GM18870 (cell line): ENCODE results near the gene LTBP1.
A peak's percentile ranks its signal among the peaks of the same experiment; 100 is the strongest.

Source experiments
- ATAC-seq: cut with Tn5 transposase; IDR thresholded peaks from one replicate; pipeline ENCODE4 v1.9.1; 2021; ENCODE audit warnings: moderate library complexity; ENCODE audit not compliant: unreplicated experiment

LTBP1 gene

DNA sequence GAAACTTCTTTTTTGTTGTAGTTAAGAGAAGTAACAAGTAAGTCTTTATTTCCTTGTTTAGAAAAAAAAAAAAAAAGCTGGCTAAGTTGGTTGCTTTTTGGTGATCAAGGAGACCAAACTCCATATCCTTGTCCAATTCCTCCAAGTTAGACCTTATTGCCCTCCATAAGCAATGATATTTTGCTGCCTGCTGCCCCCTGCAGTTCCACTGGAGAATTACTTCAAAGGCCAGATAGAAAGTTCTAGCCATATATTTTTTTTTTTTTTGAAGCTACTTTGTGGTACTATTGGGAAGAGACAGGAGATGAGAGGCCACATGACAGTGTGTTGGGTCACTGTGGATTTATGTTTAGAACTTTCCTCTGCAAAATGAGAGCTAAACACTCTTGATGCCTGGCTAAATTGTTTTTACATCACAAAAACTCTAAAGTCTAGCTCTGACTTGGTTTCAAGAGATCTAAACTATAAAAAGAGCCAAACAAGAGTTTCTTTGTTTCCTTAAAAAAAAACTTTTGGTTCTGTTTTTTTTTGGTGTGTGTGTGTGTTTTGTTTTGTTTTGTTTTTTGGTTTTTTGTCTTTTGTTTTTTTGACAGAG, 449.0 kb downstream of the LTBP1 start:
- peak; percentile 55 for ATAC-seq

DNA sequence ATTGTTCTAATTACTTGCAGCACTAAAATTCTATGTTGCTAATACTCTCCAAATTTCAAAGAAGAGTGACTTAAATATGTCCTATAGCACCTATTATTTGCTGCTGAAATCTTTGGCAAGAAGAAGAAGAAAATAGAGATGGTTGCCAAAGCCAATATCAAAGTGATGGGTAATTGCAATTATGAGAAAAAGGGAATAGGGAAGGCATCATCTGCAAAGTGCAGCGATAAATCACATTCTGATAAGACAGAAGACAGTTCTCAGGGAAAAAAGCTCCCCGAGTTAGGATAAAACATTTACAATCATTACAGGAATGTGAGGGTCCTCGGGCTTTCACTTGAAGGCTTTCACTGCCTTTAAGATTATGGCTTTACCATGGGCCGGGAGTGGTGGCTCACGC, 457.6 kb downstream of the LTBP1 start:
- ATAC-seq = no peak

DNA sequence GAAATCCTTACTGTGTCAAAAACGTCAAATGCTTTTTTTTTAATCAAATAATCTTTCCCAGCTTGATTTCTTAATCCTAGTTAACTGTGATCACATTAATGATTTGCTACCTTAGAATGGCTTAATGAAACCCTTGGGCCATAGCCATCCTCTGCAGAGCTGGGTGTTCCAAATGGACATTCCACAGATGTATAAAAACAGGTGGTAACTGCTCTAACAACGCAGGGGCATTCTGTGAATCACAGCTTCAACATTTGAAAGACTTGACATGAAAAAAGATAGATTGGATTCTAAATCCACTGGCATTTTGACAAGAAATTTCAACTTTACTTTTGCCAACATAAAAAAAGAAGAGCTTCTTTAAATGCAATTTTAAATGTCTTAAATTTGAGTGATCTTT, 459.9 kb downstream of the LTBP1 start:
- ATAC-seq = no peak

DNA sequence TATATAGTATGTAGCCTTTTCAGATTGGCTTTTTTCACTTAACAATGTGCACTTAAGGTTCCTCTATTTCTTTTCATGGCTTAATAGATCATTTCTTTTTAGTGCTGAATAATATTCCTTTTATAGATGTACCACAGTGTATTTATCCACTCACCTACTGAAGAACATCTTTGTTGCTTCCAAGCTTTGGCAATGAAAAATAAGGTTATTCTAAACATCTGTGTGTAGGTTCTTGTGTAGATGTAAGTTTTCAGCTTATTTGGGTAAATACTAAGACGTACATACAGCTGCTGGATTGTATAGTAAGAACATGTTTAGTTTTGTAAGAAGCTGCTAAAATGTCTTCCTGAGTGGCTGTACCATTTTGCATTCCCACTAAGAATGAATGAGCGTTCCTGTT, 461.4 kb downstream of the LTBP1 start:
- ATAC-seq = no peak

DNA sequence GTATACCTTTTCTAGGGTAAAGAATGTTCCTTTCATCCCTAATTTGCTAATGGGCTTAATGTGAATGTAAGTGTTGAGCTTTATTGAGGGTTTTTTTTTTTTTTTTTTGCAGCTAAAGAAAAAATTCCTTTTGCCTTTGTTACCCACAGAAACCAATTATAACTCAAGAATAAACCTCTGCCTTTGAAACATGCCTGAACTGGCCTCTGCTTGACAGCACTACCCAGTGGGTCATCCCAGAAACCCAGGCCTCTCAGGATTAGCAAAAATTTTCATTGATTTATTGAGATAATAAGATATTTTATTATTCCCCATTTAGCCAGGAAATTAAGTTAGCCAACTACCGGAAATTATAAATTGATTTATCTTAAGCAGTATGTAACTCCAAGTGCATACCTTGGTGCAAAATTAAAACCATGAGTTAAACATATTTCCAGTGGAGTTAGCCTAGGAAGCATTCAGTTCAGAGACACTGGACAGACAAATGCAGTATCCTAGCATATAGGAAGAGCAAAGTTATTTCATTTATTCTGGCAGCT, 462.7 kb downstream of the LTBP1 start:
- no peak for ATAC-seq

DNA sequence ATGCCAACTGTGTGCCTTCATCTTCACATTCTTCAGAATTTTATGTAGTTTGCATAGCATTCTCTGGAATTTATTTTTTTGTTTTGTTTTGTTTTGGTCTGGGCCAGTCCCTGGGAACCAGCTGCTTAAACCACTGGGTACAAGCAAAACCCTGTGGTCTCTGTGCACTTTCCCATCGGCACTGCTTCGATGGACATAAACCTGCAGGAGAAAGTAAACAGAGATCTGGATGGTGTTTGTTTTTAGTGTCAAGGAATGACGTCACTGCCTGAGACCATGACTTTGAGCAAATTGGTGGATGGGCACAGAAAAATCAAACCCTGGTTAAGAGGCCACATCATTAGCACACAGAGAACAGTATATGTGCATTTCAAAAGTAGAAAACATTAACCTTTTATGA, 465.0 kb downstream of the LTBP1 start:
- no peak for ATAC-seq

DNA sequence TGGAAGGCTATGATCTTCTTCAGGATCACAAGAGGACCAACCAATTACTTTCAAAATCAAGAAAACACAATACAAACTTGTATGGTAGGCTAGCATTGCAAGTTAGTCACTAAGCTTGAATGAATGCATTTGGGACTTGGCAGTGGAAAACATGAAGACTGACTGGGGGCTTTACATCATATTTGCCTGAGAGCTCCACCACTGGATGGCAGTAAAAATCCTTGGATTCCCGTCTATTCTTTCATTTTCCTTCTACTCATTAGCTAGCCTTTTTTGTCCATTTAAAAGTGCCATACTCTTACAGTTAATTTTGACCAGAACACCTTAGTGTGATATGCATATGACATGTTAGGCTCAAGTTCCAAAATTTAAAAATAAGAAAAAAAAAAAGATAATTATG, 466.2 kb downstream of the LTBP1 start:
- ATAC-seq = no peak

DNA sequence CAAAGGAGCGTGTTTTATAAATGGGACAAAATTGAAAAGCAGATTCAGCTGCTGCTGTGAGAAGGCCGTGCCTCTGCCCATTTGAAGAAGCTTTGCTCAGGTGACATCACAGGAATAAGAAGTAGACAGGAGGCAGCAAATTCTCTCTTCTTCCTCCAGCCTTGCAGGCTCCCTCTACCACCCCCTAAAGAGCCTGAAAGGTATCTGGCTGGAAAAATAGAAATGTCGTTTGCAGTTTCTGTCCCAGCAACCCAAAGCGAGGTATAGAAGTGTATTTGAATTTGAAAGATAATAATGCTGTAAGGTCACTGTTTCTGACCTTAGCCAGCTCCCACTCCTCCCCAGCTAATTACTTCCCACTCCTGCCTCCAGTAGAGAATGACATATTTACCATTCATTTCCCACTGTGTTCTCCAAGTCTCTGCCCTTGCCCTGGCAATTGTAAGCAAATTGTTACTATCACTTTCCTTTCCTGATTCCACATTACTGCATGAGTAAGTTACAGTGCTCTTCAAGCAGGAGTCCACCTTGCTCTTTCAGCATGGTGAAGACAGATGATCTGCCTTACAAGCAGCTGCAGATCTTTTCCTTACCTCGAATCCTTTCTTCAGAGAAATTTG, 472.9 kb downstream of the LTBP1 start:
- ATAC-seq = no peak

DNA sequence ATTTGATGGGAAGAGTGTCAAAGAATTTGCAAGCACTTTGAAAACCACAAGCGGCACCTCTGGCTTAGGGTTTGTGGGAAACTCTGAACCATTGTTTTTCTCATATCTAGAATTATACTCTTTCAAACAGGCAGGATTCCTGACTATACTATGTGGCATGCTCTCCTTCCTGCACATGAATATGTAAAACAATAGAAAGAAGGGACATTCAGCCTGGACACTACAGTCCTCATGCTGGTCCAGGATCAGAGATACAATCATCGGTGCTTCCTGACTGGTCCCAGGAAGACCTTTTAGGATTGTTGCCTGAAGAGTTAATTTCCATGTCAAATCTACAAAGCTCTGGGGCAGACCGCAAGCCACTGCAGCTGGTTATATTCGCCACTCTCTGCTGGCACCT, 474.0 kb downstream of the LTBP1 start:
- ATAC-seq = no peak

DNA sequence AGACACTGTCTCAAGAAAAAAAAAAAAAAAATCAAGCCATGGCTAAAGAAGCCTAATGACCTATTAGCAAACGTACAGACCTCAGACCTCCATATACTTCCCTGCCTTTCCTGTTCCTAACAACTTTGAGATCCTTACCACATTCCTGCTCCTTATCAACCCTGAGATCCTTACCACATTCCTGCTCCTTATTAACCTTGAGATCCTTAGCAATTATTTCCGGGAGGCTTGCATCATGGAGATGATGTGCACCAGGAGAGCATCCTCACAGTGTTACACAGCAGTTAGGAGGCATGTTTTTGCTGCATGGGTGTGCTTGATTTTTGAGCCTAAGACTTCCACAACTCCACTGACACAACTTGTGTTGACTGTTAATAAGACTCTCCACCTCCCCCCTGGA, 475.1 kb downstream of the LTBP1 start:
- ATAC-seq = no peak

DNA sequence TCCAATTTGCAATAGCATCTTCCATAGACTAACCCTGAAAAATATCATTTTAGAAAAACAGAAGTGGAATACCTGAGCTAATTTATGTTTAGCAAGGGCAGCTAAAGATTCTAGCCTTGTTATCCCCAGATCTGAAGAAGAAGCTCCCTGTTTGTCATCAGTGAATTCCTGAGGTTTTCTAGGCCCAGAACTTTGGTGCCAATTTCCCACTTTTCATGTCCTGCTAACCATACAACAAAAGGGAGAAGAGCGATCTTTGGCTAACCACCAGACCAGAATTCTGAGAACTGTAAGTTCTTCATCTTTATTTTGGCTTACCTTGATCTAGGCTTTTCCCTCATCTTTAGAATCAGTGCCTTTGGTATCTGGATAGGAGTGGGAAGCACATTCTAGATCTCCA, 478.4 kb downstream of the LTBP1 start:
- ATAC-seq = no peak

DNA sequence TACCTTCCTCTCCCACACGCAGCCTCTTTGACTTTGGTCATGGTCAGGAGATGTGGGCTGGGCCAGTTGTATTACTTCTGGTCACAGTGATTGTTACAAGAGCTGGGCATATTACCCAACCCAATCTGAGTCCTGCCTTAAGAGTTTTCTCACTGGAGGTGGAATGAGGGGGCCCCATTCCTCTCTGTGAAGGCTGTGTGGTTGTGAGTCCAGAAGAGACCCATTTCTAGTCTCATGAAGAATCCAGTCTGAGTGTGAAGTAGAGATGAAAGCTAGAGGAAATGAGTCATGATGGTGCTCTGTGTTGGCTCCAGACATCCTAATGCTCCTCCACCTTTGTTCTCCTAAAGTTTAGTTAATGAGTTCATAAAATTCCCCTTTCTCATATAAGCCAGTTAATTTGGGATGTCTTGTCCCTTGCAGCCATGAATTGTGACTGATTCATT, 478.9 kb downstream of the LTBP1 start:
- no peak for ATAC-seq

DNA sequence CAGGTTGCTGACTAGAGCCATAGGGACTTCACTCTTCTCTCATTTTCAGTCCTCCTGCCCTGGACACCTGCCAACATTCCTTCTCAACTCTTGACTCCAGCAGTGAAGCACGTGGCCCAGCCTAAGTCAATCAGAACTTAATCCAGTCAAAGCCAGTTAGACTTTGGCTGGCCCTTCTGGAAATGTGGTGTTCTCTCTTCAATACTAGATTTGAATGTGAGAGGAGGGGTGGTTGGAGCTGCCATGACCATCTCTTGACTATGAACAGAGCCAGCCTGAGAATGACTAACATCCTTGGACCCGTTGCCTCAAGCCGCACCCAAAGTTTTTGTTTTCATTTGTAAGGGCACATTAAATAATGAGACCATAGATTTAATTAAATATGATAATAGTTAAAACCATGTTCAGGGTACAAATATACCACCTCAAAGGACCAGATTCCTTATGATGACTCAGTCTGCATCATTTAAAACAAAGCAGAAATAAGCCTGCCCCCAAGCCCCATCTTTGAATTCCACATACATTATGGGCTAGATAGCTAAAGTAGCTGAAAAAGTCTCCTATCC, 480.0 kb downstream of the LTBP1 start:
- no peak for ATAC-seq

DNA sequence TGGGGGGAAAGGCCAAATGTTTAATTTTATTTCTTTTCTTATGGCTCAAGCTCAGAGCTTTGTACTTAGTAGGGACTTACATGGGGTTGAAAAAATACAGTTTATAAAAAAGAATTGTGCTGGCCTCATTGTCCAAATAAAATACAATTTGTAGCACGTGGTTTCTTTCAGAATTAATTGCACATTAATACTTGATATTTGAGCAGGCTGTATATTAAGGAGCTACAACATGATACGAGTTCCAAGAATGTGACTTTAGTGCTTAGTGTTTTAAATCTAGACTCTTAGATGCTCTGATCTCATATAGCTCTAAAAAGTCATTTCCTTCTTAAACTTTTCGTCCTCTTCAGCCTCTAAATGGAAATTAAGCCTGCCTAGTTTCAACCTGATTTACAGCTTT, 483.3 kb downstream of the LTBP1 start:
- ATAC-seq = no peak

DNA sequence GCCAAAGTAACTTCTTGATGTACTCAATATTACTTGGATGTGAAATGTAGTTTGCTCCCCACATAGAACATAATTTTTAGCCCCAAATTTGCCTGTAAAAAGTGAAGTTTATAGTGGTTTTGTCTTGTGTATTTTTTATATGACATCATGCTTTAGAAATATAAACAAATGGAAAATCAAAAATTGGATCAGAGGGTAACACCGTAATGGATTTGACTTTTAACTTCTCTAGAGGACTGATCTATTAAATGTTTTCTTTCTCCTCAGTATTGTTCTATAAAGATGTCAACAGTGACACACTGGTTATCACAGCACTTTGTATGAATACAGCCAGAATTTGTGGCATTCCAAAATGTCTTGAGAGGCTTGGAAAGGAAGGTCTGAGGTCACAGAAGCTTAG, 484.1 kb downstream of the LTBP1 start:
- no peak for ATAC-seq

DNA sequence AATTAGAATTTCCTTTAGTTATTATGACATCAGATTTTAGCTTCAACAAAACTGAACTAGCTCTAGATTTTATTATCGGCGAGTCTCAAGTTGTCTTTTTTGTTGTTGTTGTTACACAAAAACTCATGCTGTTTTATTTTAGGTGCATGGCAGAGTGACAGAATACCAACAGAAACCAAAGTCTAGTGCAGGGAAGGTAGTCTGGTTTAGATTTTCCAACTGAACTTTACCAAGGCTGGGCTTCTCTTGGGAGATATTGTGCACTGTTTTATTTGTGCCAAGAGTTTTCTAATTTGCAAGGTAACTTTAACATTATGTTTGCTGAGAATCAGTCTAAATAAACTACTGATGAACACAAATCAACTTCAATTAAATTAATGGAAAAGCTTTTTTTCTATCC, 486.1 kb downstream of the LTBP1 start:
- ATAC-seq = no peak

DNA sequence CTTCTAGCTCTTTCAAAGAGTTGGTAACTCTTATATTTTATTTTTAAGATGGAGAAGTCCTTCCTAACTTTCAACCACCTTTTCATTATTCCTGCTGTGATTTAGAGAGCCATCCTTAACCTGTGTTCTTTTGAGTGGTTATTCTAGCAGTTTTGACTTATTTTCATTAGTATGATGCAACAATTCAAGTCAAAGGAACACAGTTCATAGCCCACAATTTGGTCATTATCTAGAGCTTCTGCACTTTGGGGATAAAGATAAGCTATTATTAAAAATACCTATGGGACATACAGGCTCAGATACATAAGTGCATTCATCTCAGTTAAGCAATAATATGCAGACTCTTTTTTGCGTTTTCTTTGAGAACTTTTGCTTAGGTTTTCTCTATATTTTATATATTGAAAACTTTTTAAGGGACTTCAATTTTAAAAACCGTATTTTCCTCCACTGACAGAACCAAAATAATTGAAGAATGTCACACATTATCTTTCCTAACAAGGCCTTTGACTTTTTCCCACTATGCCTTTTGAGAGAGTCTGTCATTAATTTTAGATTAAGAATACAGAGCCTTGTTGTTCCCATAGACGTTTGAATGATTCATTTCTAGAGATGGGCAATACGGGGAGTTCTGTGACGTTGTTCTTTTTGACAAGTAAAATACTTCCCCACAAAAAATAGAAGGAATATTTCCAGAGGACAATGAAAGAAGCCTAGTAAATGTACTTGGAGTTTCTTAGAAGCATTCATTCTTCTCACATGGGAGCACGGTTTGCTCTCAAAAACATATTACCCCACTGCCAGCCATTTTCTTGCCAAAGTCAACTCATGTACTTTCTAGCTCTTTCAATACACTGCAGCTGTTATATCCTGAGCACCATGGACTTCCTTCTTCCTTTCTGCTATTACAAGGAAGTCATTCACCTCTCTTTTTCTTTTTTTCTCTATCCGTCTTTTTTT, 486.8 kb downstream of the LTBP1 start:
- ATAC-seq = no peak

DNA sequence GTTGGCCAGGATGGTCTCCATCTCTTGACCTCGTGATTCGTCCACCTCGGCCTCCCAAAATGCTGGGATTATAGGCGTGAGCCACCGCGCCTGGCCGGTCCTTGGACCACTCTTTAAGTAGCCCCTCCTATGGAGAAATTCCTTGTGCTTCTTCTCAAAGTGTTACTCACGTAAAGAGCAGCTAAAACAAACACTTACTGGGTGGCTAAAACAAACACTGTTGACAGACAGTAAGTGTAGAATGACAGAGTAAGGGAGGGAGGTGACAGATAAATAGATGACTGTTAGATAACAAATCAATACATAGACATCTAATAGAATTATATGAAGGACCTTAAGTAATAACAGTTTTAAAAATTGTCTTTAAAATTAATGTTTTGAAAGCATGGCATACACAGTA, 488.8 kb downstream of the LTBP1 start:
- ATAC-seq = no peak

DNA sequence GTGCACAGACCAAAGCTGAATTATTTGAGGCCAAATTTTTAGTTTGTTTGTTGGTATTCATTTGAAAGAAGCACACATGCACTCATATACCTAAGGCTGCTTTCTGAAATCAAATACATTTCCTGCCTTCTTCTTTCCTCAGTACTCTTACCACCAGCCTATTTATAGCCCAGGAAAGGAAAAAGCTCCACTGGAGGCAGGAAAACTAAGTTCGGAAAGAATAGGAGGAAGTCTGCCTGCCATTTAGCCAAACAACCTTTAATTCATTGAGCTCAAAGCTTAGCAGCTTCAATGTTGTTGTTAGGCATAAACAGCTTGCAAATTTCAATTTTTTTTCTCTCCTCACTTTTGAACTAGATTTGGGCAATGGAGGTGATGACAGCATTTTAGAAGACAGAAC, 489.3 kb downstream of the LTBP1 start:
- no peak for ATAC-seq

DNA sequence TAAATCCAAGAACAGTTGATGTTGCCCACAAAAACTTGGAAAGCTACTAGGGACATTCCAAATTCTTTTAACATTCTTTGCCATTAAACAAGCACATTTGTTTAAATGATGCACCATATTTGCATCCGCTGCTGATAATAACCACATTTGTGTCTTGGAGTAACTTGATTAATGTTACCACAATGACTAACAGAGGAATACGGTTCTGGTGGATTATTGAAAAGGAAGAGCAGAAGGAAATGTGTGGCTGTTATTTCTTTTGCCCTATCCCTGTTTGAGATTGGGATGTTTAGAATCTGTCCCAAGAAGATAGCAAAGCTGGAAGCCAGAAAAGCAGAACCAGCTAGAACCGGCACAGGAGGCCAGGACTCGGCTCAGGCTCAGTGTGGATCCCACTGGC, 490.5 kb downstream of the LTBP1 start:
- ATAC-seq = no peak

DNA sequence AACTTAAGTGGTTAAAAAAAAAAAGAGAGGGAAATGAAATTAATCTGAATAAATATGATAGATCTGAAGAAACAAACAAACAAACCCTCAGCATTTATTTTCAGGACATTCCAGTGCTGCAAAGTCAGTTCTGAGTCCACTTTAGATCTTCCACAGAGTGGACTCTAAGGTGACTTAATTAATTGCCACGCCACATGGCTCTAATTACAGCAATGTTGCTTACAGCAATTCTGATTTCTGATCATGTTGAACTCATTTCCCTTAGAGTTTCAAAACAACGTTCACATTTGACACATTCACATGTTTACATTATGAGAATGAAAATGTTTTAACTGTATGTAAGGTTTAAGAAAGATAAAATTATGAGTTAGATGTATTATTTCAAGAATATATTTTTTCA, 491.1 kb downstream of the LTBP1 start:
- ATAC-seq = no peak
